GM12878 (cell line): ENCODE data around the gene C1QL4. TPM values are rescaled to one million over a fixed set of nuclear protein-coding genes. Genes with fewer than 3 reads are reported as not detected.

Experiments
- NBN ChIP-seq: fragments of 450-650 bp; IDR thresholded peaks from 2 replicates; pipeline ENCODE4 v1.6.1; 2016
- SIN3A ChIP-seq: IDR thresholded peaks from 2 replicates; pipeline ENCODE4 v1.6.1; 2012; ENCODE audit warnings: low read depth, low read length, improper control_type of control experiment
- YBX1 ChIP-seq: fragments of 450-650 bp; IDR thresholded peaks from 2 replicates; pipeline ENCODE4 v1.6.1; 2016; ENCODE audit warnings: antibody characterized with exemption
- ZBTB33 ChIP-seq: fragments of 450-650 bp; IDR thresholded peaks from 2 replicates; pipeline ENCODE4 v1.6.1; 2017; ENCODE audit warnings: mild to moderate bottlenecking
- ZNF592 ChIP-seq: fragments of 450-650 bp; IDR thresholded peaks from 2 replicates; pipeline ENCODE4 v1.6.1; 2017; ENCODE audit warnings: mild to moderate bottlenecking, moderate library complexity
- polyA plus RNA-seq, 11 experiments: library from polyadenylated mRNA; depleted of rRNA in 4 of 11; unstranded in 6 of 11; stranded (reverse) in 5 of 11; fragments of >200 nt; fragmentation: Nextera tagmentation in 4 of 11; fragmentation: Illumina TruSeq in 1 of 11; extraction: Ambion mirVana in 4 of 11; extraction: Trizol in 1 of 11; gene quantifications; 1 replicate in 1 of 11; 2 replicates in 10 of 11; pipeline versions ENCODE4 v1.2.1 to v1.2.3, GENCODE V29; 2011 to 2016; ENCODE audit warnings: inconsistent platforms in 2 of 11, missing spikeins in 2 of 11, low read depth in 1 of 11
- total RNA-seq, 4 experiments: library from RNA; depleted of rRNA in 3 of 4; stranded (reverse); fragments of >200 nt in 3 of 4; fragmentation: Illumina TruSeq in 1 of 4; extraction: Trizol in 1 of 4; gene quantifications; 2 replicates each; pipeline versions ENCODE4 v1.2.1 to v1.2.3, GENCODE V29; 2013 to 2021

C1QL4 gene
- total and polyA plus RNA-seq, 10 of the 15 experiments (the other 5 are each of a cell fraction or from before 2014, with no cell fraction given) = 0.05 TPM; not detected in 9

GRCh38 chr12:49359671-49360070 lies 22.7 kb upstream of the C1QL4 start (continued):
- no peak for TF ChIP-seq ZBTB33
- no peak for TF ChIP-seq SIN3A
- TF ChIP-seq ZNF592 = no peak
- no peak for TF ChIP-seq YBX1
- no peak for TF ChIP-seq NBN
